Tibial nerve (tissue), 4 donors: ENCODE measurements around the gene RAB34. TPM values are rescaled to one million over a fixed set of nuclear protein-coding genes. Genes with fewer than 3 reads are reported as not detected.

Source experiments
- DNase-seq, 2 donors: peaks; one replicate each; pipeline ENCODE4 v3.0.0-alpha.2; 2019; ENCODE audit warnings: low spot score in 2 of 2
- H3K27ac ChIP-seq, 4 donors: fragments of 200-600 bp; sonication (generic) in 3 of 4; one replicate each; pipeline ENCODE4 v1.5.1; 2017 to 2019; ENCODE audit warnings: mild to moderate bottlenecking in 1 of 4
- H3K27me3 ChIP-seq, 2 donors: fragments of 200-600 bp; sonication (generic) in 1 of 2; one replicate each; pipeline versions ENCODE4 v1.5.1 to v1.6.0; 2017 to 2019
- H3K36me3 ChIP-seq, 3 donors: fragments of 200-600 bp; sonication (generic); one replicate each; pipeline ENCODE4 v1.5.1; 2018 to 2019
- H3K4me1 ChIP-seq, 4 donors: fragments of 200-600 bp; sonication (generic) in 3 of 4; one replicate each; pipeline ENCODE4 v1.5.1; 2017 to 2019
- H3K4me3 ChIP-seq, 4 donors: fragments of 200-600 bp; sonication (generic) in 3 of 4; one replicate each; pipeline ENCODE4 v1.5.1; 2017 to 2019; ENCODE audit warnings: mild to moderate bottlenecking in 1 of 4, moderate library complexity in 1 of 4
- H3K9me3 ChIP-seq, 4 donors: fragments of 200-600 bp; sonication (generic) in 3 of 4; one replicate each; pipeline ENCODE4 v1.5.1; 2017 to 2019
- CTCF ChIP-seq, 5 experiments: fragments of 200-600 bp in 3 of 5; fragments of 450-650 bp in 2 of 5; sonication (generic) in 3 of 5; IDR thresholded peaks; one replicate each; pipeline ENCODE4 v1.5.1; 2016 to 2019; ENCODE audit warnings: antibody characterized with exemption in 5 of 5, mild to moderate bottlenecking in 3 of 5, moderate library complexity in 2 of 5
- EP300 ChIP-seq, 2 donors: sonication (generic); formaldehyde crosslinking; IDR thresholded peaks; one replicate each; pipeline ENCODE4 v1.6.1; 2017; ENCODE audit warnings: antibody characterized with exemption in 2 of 2, mild to moderate bottlenecking in 1 of 2
- POLR2A ChIP-seq, 2 donors: fragments of 450-650 bp; IDR thresholded peaks; one replicate each; pipeline ENCODE4 v1.6.1; 2017; ENCODE audit warnings: antibody characterized with exemption in 2 of 2, mild to moderate bottlenecking in 2 of 2, moderate library complexity in 2 of 2
- WGBS, 2 donors: methylation state at CpG; one replicate each; pipeline ENCODE4 v1.1.5; 2018; 5-methylcytosine and 5-hydroxymethylcytosine counted together
- total RNA-seq, 4 donors: library from RNA; depleted of rRNA; stranded (reverse); fragments of >200 nt; gene quantifications; one replicate each; pipeline ENCODE4 v1.1.0, GENCODE V29; 2016

The RAB34 gene
- total RNA-seq, 4 donors from 2014 or later, result 189 to 298 (median 196) TPM

GRCh38 chr17:28702752-28703150 is 14.9 kb downstream of the RAB34 start:
- H3K4me1 ChIP-seq, result peaks cover 0 to 21% (median 5%) of the 10 kb centered on the region in 4 donors
- 32 to 47% methylated on average over 3 of the region's 3 CpGs for WGBS, 2 donors
- H3K4me3 ChIP-seq, result no peak overlapping the region
- peak overlapping the region in 2 of 4 donors; percentile 64 to 70 for H3K27ac ChIP-seq
- DNase-seq, result no peak
- TF ChIP-seq EP300 (IDR thresholded peaks at IDR 0.05) (no peak), POLR2A (IDR thresholded peaks at IDR 0.05) (no peak), CTCF (IDR thresholded peaks at IDR 0.05) (no peak)
- no peaks in the 10 kb centered on the region for H3K27me3 ChIP-seq
- H3K36me3 ChIP-seq, result peaks cover 6 to 74% (median 29%) of the 10 kb centered on the region in 3 donors
- no peaks in the 10 kb centered on the region for H3K9me3 ChIP-seq

GRCh38 chr17:28702026-28702751 is 15.5 kb downstream of the RAB34 start:
- no peak for DNase-seq
- Histone ChIP-seq H3K36me3 (peaks cover 6 to 79% (median 33%) of the 10 kb centered on the region in 3 donors), H3K9me3 (no peaks in the 10 kb centered on the region), H3K27me3 (no peaks in the 10 kb centered on the region), H3K4me3 (no peak overlapping the region), H3K4me1 (peaks cover 0 to 21% (median 5%) of the 10 kb centered on the region in 4 donors), H3K27ac (peak overlapping the region in 2 of 4 donors; percentile 64 to 70)
- TF ChIP-seq POLR2A (IDR thresholded peaks at IDR 0.05) (no peak), CTCF (IDR thresholded peaks at IDR 0.05) (no peak), EP300 (IDR thresholded peaks at IDR 0.05) (no peak)
- 42 to 53% methylated on average over 10 of the region's 10 CpGs for WGBS, 2 donors

GRCh38 chr17:28700830-28701492 is 16.7 kb downstream of the RAB34 start:
- Histone ChIP-seq H3K4me3 (no peak overlapping the region), H3K36me3 (peaks cover 6 to 91% (median 44%) of the 10 kb centered on the region in 3 donors), H3K4me1 (peaks cover 0 to 21% (median 5%) of the 10 kb centered on the region in 4 donors), H3K27ac (peak overlapping the region in 1 of 4 donors; percentile 70), H3K27me3 (no peaks in the 10 kb centered on the region), H3K9me3 (no peaks in the 10 kb centered on the region)
- no peak for TF ChIP-seq EP300 (IDR thresholded peaks at IDR 0.05)
- TF ChIP-seq POLR2A (IDR thresholded peaks at IDR 0.05), result no peak
- TF ChIP-seq CTCF (IDR thresholded peaks at IDR 0.05), result no peak
- 84 to 86% methylated on average over 10 of the region's 10 CpGs for WGBS, 2 donors
- no peak for DNase-seq

GRCh38 chr17:28700278-28700677 is 17.4 kb downstream of the RAB34 start:
- Histone ChIP-seq H3K36me3 (peaks cover 6 to 98% (median 47%) of the 10 kb centered on the region in 3 donors), H3K27me3 (no peaks in the 10 kb centered on the region), H3K9me3 (no peaks in the 10 kb centered on the region), H3K27ac (no peak overlapping the region), H3K4me3 (no peak overlapping the region), H3K4me1 (peaks cover 0 to 21% (median 5%) of the 10 kb centered on the region in 4 donors)
- WGBS, 2 donors, result 84 to 86% methylated on average over 8 of the region's 8 CpGs
- TF ChIP-seq CTCF (IDR thresholded peaks at IDR 0.05) (no peak), EP300 (IDR thresholded peaks at IDR 0.05) (no peak), POLR2A (IDR thresholded peaks at IDR 0.05) (no peak)
- no peak for DNase-seq
